ENCODE results near the gene KRTAP10-2. TPM values are rescaled to one million over a fixed set of nuclear protein-coding genes. Genes with fewer than 3 reads are reported as not detected.

KRTAP10-2 gene
- total and polyA plus RNA-seq, 9 of the 15 experiments (the other 6 are each of a cell fraction or from before 2014, with no cell fraction given) = not detected

DNA sequence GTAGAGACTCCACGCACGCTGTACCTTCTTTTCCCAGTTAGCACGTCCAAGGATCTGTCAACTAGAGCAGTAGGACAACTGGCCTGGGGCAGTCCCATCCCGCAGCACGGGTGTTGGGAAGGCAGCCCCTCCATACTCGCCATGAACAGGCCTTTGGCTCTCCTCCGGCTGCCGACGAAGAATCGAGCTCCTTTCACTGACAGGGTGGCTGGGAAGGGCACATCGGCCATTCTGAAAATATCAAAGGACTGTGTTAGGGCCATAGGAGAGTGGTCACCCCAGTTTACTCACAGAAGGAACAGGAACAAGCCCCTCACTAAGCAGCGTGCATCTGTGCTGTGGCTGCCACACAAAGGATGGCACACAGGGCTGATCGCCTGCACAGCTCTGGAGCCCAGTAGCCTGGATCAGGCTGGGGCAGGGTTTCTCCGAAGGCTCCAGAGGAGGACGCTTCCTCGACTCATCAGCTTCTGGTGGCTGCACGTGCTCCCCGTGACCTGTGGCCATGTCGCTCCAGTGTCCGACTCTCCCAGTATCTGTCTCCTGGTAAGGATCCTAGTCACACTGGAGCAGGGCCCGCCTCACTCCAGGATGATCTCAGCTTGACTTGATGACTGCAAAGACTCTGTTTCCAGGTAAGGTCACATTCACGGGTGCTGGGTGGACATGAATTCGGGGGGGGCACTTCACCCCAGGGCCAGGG is 20.3 kb downstream of the KRTAP10-2 start:
- intact Hi-C loops (cut with micrococcal nuclease) (no loop called here), in situ Hi-C loops (cut with MboI) (no loop called here)
- under 1% methylated on average over 23 of the region's 23 CpGs for WGBS (ENCODE audit: insufficient coverage, low coverage, missing lambda C conversion rate)
- peaks cover 18% of the 10 kb centered on the region; the same call in 1 of the 2 replicates for H4K20me1 ChIP-seq (replicated peaks; ENCODE audit: control insufficient read depth, insufficient read depth, low read length)
- ATAC-seq = no peak
- no peak overlapping the region for H3K9ac ChIP-seq (ENCODE audit: insufficient read depth in 1 of 2, low read depth in 2 of 2, low read length in 2 of 2)
- ChIA-PET POLR2A (interaction anchor here (1.0 to 1.4 kb wide), 3 partner anchors 13 to 26 kb away, joined by 3 to 4 read pairs (median 3); no protein-coding TSS in a partner anchor), CTCF (ENCODE audit: low intra/inter-chr PET ratio) (no interaction called here)
- no peak for FAIRE-seq
- TF ChIP-seq L3MBTL2 (IDR thresholded peaks at IDR 0.05) (0 out of 2 replicates have a peak, but pooled peaks have one; percentile 18), BHLHE40 (IDR thresholded peaks at IDR 0.05; ENCODE audit: low read length) (peak; percentile 54)
- TF ChIP-seq, protein P1, sequence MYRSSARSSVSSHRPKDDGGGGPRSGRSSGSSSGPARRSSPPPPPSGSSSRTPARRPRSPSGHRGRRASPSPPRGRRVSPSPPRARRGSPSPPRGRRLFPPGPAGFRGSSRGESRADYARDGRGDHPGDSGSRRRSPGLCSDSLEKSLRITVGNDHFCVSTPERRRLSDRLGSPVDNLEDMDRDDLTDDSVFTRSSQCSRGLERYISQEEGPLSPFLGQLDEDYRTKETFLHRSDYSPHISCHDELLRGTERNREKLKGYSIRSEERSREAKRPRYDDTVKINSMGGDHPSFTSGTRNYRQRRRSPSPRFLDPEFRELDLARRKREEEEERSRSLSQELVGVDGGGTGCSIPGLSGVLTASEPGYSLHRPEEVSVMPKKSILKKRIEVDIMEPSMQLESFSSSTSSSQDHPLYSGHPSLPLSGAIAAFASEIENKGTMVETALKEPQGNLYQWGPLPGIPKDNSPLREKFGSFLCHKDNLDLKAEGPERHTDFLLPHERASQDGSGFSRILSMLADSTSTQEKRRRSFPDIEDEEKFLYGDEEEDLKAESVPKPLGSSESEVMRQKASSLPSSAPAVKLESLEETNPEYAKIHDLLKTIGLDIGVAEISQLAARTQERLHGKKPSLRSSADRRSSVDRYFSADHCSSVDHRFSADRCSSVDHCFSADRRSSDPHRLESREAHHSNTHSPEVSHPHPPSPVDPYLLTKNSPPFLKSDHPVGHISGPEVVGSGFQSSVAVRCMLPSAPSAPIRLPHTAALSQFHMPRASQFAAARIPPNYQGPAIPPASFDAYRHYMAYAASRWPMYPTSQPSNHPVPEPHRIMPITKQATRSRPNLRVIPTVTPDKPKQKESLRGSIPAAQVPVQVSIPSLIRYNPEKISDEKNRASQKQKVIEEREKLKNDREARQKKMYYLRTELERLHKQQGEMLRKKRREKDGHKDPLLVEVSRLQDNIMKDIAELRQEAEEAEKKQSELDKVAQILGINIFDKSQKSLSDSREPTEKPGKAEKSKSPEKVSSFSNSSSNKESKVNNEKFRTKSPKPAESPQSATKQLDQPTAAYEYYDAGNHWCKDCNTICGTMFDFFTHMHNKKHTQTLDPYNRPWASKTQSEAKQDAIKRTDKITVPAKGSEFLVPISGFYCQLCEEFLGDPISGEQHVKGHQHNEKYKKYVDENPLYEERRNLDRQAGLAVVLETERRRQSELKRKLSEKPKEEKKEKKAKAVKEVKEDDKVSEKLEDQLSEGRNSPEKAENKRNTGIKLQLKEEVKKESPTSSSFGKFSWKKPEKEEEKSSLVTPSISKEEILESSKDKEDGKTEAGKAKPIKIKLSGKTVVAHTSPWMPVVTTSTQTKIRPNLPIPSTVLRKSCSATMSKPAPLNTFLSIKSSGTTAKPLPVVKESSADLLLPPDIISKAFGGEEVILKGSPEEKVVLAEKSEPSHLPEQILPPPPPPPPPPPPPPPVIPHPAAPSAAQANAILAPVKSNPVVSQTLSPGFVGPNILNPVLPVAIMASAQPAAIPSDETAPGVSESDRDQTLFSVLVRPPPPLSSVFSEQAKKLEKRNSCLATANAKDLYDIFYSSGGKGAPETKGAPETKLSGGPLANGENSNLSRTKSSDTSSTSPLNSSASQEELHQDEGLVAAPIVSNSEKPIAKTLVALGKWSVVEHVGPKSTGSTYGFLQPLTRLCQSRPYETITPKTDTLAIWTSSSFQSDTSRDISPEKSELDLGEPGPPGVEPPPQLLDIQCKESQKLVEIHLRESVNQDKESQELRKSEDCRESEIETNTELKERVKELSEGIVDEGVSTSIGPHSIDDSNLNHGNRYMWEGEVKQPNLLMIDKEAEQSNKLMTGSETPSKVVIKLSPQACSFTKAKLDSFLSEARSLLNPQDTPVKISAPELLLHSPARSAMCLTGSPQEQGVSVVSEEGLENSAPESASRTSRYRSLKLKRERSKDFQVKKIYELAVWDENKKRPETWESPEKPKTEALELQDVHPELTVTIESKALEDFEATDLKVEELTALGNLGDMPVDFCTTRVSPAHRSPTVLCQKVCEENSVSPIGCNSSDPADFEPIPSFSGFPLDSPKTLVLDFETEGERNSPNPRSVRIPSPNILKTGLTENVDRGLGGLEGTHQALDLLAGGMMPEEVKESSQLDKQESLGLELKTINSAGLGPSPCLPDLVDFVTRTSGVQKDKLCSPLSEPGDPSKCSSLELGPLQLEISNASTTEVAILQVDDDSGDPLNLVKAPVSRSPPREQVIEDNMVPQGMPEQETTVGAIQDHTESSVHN (IDR thresholded peaks at IDR 0.05; ENCODE audit: borderline replicate concordance in 1 of 2, low read depth in 1 of 2) = no peak
- no peaks in the 10 kb centered on the region; the same call in 1 of the 2 replicates for H3K9me3 ChIP-seq (replicated peaks; ENCODE audit: control insufficient read depth, insufficient read depth, low read depth, low read length)
- H3K9me1 ChIP-seq (ENCODE audit: control insufficient read depth, insufficient read depth, low read length) = no peaks in the 10 kb centered on the region
- H3K4me1 ChIP-seq (replicated peaks in 1 of 2; ENCODE audit: control insufficient read depth in 2 of 2, insufficient read depth in 2 of 2, low read length in 2 of 2) = peaks cover 0 to 16% of the 10 kb centered on the region in 2 experiments; a peak in 2 of 5 replicates
- DNase-seq (ENCODE audit: extremely low read depth in 1 of 4, low spot score in 3 of 4) = no peak
- no peaks in the 10 kb centered on the region for H3K36me3 ChIP-seq (ENCODE audit: control insufficient read depth, insufficient read depth, low read length)
- no peak overlapping the region for H3K27ac ChIP-seq (ENCODE audit: extremely low read depth, low read depth, low read length)
- BruUV-seq (replicated peaks) = no TSS peak
- H2AFZ ChIP-seq (ENCODE audit: low read depth, low read length) = no peak overlapping the region
- no peak overlapping the region for H3K4me3 ChIP-seq
- peaks cover 44 to 71% of the 10 kb centered on the region in 2 experiments for H3K27me3 ChIP-seq (ENCODE audit: control insufficient read depth in 2 of 2, insufficient read depth in 2 of 2, low read length in 2 of 2)
- H3K79me2 ChIP-seq (ENCODE audit: control insufficient read depth, insufficient read depth, low read length) = no peaks in the 10 kb centered on the region
- H3K4me2 ChIP-seq (ENCODE audit: insufficient read depth, low read length) = no peak overlapping the region

Data from K562 (cell line).